ENCODE results near the gene EED. TPM values are rescaled to one million over a fixed set of nuclear protein-coding genes. Genes with fewer than 3 reads are reported as not detected.

EED gene
- total RNA-seq, 1 experiment from 2014 or later = 25.2 TPM

GRCh38 chr11:86230921-86231434 is 13.6 kb upstream of the EED start:
- ChIA-PET CTCF (interaction anchor here (1.2 to 2.5 kb wide), 3 partner anchors 9 to 189 kb away, joined by 3 to 14 read pairs (median 3); no protein-coding TSS in a partner anchor), RAD21 (ENCODE audit: low non-redundant PET in 1 of 2, low total read pairs in 2 of 2, uncharacterized antibody in 2 of 2, unreplicated experiment in 2 of 2) (no interaction called here), POLR2A (interaction anchor here (1.2 to 1.4 kb wide), 2 partner anchors 8 to 14 kb away, joined by 3 to 6 read pairs; partner anchors contain the start of gene EED)
- intact Hi-C loops (cut with micrococcal nuclease) = no loop called here
- TF ChIP-seq SP1 (IDR thresholded peaks at IDR 0.05; ENCODE audit: low read depth) (no peak; the same call in 1 of the 2 replicates), EGR1 (IDR thresholded peaks at IDR 0.05; ENCODE audit: low read depth) (no peak), MAX (IDR thresholded peaks at IDR 0.05) (no peak), ELF1 (IDR thresholded peaks at IDR 0.05; ENCODE audit: borderline replicate concordance, low read depth) (no peak), REST (IDR thresholded peaks at IDR 0.05; ENCODE audit: low read depth) (no peak), RAD21 (IDR thresholded peaks at IDR 0.05; ENCODE audit: low read depth) (no peak)
- BruUV-seq (replicated peaks) = no TSS peak
- Histone ChIP-seq H3K27me3 (ENCODE audit: insufficient read depth, low read length) (no peaks in the 10 kb centered on the region), H2AFZ (ENCODE audit: low read depth, low read length, poor library complexity, severe bottlenecking) (peak overlapping the region; percentile 91), H3K36me3 (ENCODE audit: control insufficient read depth in 1 of 2, insufficient read depth in 2 of 2, low read length in 2 of 2) (no peaks in the 10 kb centered on the region), H3K4me3 (replicated peaks in 1 of 2; ENCODE audit: low read depth in 1 of 2, low read length in 2 of 2) (no peak overlapping the region), H3K79me2 (ENCODE audit: insufficient read depth, low read length) (no peaks in the 10 kb centered on the region), H3K4me1 (ENCODE audit: control insufficient read depth in 1 of 2, insufficient read depth in 2 of 2, low read length in 2 of 2) (peaks cover 5 to 26% of the 10 kb centered on the region in 2 experiments), H3K4me2 (ENCODE audit: low read length) (no peak overlapping the region), H4K20me1 (ENCODE audit: insufficient read depth) (no peaks in the 10 kb centered on the region), H3K9me3 (ENCODE audit: control insufficient read depth in 1 of 2, insufficient read depth in 1 of 2, low read depth in 1 of 2, low read length in 2 of 2) (no peaks in the 10 kb centered on the region), H3K9ac (ENCODE audit: low read length) (no peak overlapping the region), H3K9me2 (ENCODE audit: insufficient read depth) (no peaks in the 10 kb centered on the region), H3K27ac (ENCODE audit: low read depth, low read length) (no peak overlapping the region)
- DNase-seq (ENCODE audit: low read depth, low spot score) (no peak), ATAC-seq (no peak)

Data from HCT116 (cell line).